HEK293 (cell line): ENCODE results near the gene GOLGA8T.

Experiments used
- BCL11A ChIP-seq: fragments of 450-650 bp; formaldehyde crosslinking; IDR thresholded peaks from 2 replicates; pipeline ENCODE4 v1.5.1; 2016; ENCODE audit warnings: low read depth, missing biosample characterization, missing genetic modification characterization
- EGR2 ChIP-seq: fragments of 450-650 bp; formaldehyde crosslinking; IDR thresholded peaks from 2 replicates; pipeline ENCODE4 v1.5.1; 2016; ENCODE audit warnings: low read depth, missing biosample characterization, missing genetic modification characterization
- GLI4 ChIP-seq: fragments of 450-650 bp; formaldehyde crosslinking; IDR thresholded peaks from 2 replicates; pipeline ENCODE4 v1.5.1; 2016; ENCODE audit warnings: missing biosample characterization, missing genetic modification characterization
- GLIS2 ChIP-seq: fragments of 450-650 bp; formaldehyde crosslinking; IDR thresholded peaks from 2 replicates; pipeline ENCODE4 v1.5.1; 2016; ENCODE audit warnings: missing biosample characterization, missing genetic modification characterization
- INSM2 ChIP-seq: fragments of 450-650 bp; formaldehyde crosslinking; IDR thresholded peaks from 2 replicates; pipeline ENCODE4 v1.5.1; 2016; ENCODE audit warnings: missing biosample characterization, missing genetic modification characterization
- KLF8 ChIP-seq: fragments of 450-650 bp; formaldehyde crosslinking; IDR thresholded peaks from 2 replicates; pipeline ENCODE4 v1.5.1; 2016; ENCODE audit warnings: missing biosample characterization, missing genetic modification characterization
- OSR2 ChIP-seq: fragments of 450-650 bp; formaldehyde crosslinking; IDR thresholded peaks from 2 replicates; pipeline ENCODE4 v1.5.1; 2016; ENCODE audit warnings: missing biosample characterization, missing genetic modification characterization
- OVOL3 ChIP-seq: fragments of 450-650 bp; formaldehyde crosslinking; IDR thresholded peaks from 2 replicates; pipeline ENCODE4 v1.5.1; 2016; ENCODE audit warnings: missing biosample characterization, missing genetic modification characterization
- PATZ1 ChIP-seq: fragments of 450-650 bp; formaldehyde crosslinking; IDR thresholded peaks from 2 replicates; pipeline ENCODE4 v1.5.1; 2016; ENCODE audit warnings: missing biosample characterization, missing genetic modification characterization
- SP7 ChIP-seq: fragments of 450-650 bp; formaldehyde crosslinking; IDR thresholded peaks from 2 replicates; pipeline ENCODE4 v1.5.1; 2016; ENCODE audit warnings: missing biosample characterization, missing genetic modification characterization
- ZBTB1 ChIP-seq: fragments of 450-650 bp; formaldehyde crosslinking; IDR thresholded peaks from 2 replicates; pipeline ENCODE4 v1.5.1; 2016; ENCODE audit warnings: missing biosample characterization, missing genetic modification characterization
- ZFP69B ChIP-seq: fragments of 450-650 bp; formaldehyde crosslinking; IDR thresholded peaks from 2 replicates; pipeline ENCODE4 v1.5.1; 2016; ENCODE audit warnings: missing biosample characterization, missing genetic modification characterization
- ZNF146 ChIP-seq: fragments of 450-650 bp; formaldehyde crosslinking; IDR thresholded peaks from 2 replicates; pipeline ENCODE4 v1.5.1; 2016; ENCODE audit warnings: missing biosample characterization, missing genetic modification characterization
- ZNF157 ChIP-seq: fragments of 450-650 bp; formaldehyde crosslinking; IDR thresholded peaks from 2 replicates; pipeline ENCODE4 v1.5.1; 2016; ENCODE audit warnings: missing biosample characterization, missing genetic modification characterization
- ZNF2 ChIP-seq: fragments of 450-650 bp; formaldehyde crosslinking; IDR thresholded peaks from 2 replicates; pipeline ENCODE4 v1.5.1; 2016; ENCODE audit warnings: missing biosample characterization, missing genetic modification characterization
- ZNF391 ChIP-seq: fragments of 450-650 bp; formaldehyde crosslinking; IDR thresholded peaks from 2 replicates; pipeline ENCODE4 v1.5.1; 2016; ENCODE audit warnings: low read depth, missing biosample characterization, missing genetic modification characterization, borderline replicate concordance
- ZNF394 ChIP-seq: fragments of 450-650 bp; formaldehyde crosslinking; IDR thresholded peaks from 2 replicates; pipeline ENCODE4 v1.5.1; 2016; ENCODE audit warnings: missing biosample characterization, missing genetic modification characterization, mild to moderate bottlenecking, moderate library complexity, borderline replicate concordance
- ZNF785 ChIP-seq: fragments of 450-650 bp; formaldehyde crosslinking; IDR thresholded peaks from 2 replicates; pipeline ENCODE4 v1.5.1; 2016; ENCODE audit warnings: missing biosample characterization, missing genetic modification characterization
- ZXDB ChIP-seq: fragments of 450-650 bp; formaldehyde crosslinking; IDR thresholded peaks from 2 replicates; pipeline ENCODE4 v1.5.1; 2016; ENCODE audit warnings: missing biosample characterization, missing genetic modification characterization
- TF ChIP-seq, protein P1 (sequence below): fragments of 450-650 bp; formaldehyde crosslinking; IDR thresholded peaks from 2 replicates; pipeline ENCODE4 v1.5.1; 2017; ENCODE audit warnings: missing biosample characterization, missing genetic modification characterization
- TF ChIP-seq, protein P2 (sequence below): fragments of 450-650 bp; formaldehyde crosslinking; IDR thresholded peaks from 2 replicates; pipeline ENCODE4 v1.5.1; 2016; ENCODE audit warnings: missing biosample characterization, missing genetic modification characterization
- TF ChIP-seq, protein P3 (sequence below): fragments of 450-650 bp; formaldehyde crosslinking; IDR thresholded peaks from 2 replicates; pipeline ENCODE4 v1.5.1; 2016; ENCODE audit warnings: missing biosample characterization, missing genetic modification characterization
- TF ChIP-seq, protein P4 (sequence below): fragments of 450-650 bp; formaldehyde crosslinking; IDR thresholded peaks from 2 replicates; pipeline ENCODE4 v1.5.1; 2017; ENCODE audit warnings: missing biosample characterization, missing genetic modification characterization
- TF ChIP-seq, protein P5 (sequence below): fragments of 450-650 bp; formaldehyde crosslinking; IDR thresholded peaks from 2 replicates; pipeline ENCODE4 v1.5.1; 2016; ENCODE audit warnings: missing biosample characterization, missing genetic modification characterization
- TF ChIP-seq, protein P6 (sequence below): fragments of 450-650 bp; formaldehyde crosslinking; IDR thresholded peaks from 2 replicates; pipeline ENCODE4 v1.5.1; 2016; ENCODE audit warnings: missing biosample characterization, missing genetic modification characterization

Gene GOLGA8T

GRCh38 chr15:30173041-30173608 is 38.3 kb downstream of the GOLGA8T start (continued):
- TF ChIP-seq GLI4 (tag by site-specific recombination) (peak; percentile 92), ZNF391 (tag by site-specific recombination) (peak; percentile 95), ZNF785 (tag by site-specific recombination) (peak; percentile 87; the same call in 1 of the 2 replicates), OVOL3 (tag by site-specific recombination) (peak; percentile 35; the same call in 1 of the 2 replicates), ZNF394 (tag by site-specific recombination) (peak; percentile 97), ZNF2 (tag by site-specific recombination) (peak; percentile 83), ZXDB (tag by site-specific recombination) (peak; percentile 40; the same call in 1 of the 2 replicates), KLF8 (peak; percentile 69), ZBTB1 (tag by site-specific recombination) (0 out of 2 replicates have a peak, but pooled peaks have one; percentile 39), PATZ1 (tag by site-specific recombination) (peak; percentile 92), INSM2 (tag by site-specific recombination) (0 out of 2 replicates have a peak, but pooled peaks have one; percentile 50), ZFP69B (tag by site-specific recombination) (peak; percentile 53; the same call in 1 of the 2 replicates), SP7 (tag by site-specific recombination) (0 out of 2 replicates have a peak, but pooled peaks have one; percentile 23), ZNF146 (tag by site-specific recombination) (peak; percentile 59), BCL11A (tag by site-specific recombination) (0 out of 2 replicates have a peak, but pooled peaks have one; percentile 29), GLIS2 (peak; percentile 37; the same call in 1 of the 2 replicates), ZNF157 (tag by site-specific recombination) (peak; percentile 47; the same call in 1 of the 2 replicates), OSR2 (peak; percentile 32; the same call in 1 of the 2 replicates), EGR2 (tag by site-specific recombination) (peak; percentile 66)
- TF ChIP-seq, protein P1, sequence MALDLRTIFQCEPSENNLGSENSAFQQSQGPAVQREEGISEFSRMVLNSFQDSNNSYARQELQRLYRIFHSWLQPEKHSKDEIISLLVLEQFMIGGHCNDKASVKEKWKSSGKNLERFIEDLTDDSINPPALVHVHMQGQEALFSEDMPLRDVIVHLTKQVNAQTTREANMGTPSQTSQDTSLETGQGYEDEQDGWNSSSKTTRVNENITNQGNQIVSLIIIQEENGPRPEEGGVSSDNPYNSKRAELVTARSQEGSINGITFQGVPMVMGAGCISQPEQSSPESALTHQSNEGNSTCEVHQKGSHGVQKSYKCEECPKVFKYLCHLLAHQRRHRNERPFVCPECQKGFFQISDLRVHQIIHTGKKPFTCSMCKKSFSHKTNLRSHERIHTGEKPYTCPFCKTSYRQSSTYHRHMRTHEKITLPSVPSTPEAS = peak; percentile 73
- TF ChIP-seq, protein P2, sequence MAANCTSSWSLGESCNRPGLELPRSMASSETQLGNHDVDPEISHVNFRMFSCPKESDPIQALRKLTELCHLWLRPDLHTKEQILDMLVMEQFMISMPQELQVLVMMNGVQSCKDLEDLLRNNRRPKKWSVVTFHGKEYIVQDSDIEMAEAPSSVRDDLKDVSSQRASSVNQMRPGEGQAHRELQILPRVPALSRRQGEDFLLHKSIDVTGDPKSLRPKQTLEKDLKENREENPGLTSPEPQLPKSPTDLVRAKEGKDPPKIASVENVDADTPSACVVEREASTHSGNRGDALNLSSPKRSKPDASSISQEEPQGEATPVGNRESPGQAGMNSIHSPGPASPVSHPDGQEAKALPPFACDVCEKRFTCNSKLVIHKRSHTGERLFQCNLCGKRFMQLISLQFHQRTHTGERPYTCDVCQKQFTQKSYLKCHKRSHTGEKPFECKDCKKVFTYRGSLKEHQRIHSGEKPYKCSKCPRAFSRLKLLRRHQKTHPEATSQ = 0 out of 2 replicates have a peak, but pooled peaks have one; percentile 11
- TF ChIP-seq, protein P3, sequence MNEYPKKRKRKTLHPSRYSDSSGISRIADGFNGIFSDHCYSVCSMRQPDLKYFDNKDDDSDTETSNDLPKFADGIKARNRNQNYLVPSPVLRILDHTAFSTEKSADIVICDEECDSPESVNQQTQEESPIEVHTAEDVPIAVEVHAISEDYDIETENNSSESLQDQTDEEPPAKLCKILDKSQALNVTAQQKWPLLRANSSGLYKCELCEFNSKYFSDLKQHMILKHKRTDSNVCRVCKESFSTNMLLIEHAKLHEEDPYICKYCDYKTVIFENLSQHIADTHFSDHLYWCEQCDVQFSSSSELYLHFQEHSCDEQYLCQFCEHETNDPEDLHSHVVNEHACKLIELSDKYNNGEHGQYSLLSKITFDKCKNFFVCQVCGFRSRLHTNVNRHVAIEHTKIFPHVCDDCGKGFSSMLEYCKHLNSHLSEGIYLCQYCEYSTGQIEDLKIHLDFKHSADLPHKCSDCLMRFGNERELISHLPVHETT (tag by site-specific recombination) = peak; percentile 90
- TF ChIP-seq, protein P4, sequence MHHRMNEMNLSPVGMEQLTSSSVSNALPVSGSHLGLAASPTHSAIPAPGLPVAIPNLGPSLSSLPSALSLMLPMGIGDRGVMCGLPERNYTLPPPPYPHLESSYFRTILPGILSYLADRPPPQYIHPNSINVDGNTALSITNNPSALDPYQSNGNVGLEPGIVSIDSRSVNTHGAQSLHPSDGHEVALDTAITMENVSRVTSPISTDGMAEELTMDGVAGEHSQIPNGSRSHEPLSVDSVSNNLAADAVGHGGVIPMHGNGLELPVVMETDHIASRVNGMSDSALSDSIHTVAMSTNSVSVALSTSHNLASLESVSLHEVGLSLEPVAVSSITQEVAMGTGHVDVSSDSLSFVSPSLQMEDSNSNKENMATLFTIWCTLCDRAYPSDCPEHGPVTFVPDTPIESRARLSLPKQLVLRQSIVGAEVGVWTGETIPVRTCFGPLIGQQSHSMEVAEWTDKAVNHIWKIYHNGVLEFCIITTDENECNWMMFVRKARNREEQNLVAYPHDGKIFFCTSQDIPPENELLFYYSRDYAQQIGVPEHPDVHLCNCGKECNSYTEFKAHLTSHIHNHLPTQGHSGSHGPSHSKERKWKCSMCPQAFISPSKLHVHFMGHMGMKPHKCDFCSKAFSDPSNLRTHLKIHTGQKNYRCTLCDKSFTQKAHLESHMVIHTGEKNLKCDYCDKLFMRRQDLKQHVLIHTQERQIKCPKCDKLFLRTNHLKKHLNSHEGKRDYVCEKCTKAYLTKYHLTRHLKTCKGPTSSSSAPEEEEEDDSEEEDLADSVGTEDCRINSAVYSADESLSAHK = 0 out of 2 replicates have a peak, but pooled peaks have one; percentile 20
- TF ChIP-seq, protein P5, sequence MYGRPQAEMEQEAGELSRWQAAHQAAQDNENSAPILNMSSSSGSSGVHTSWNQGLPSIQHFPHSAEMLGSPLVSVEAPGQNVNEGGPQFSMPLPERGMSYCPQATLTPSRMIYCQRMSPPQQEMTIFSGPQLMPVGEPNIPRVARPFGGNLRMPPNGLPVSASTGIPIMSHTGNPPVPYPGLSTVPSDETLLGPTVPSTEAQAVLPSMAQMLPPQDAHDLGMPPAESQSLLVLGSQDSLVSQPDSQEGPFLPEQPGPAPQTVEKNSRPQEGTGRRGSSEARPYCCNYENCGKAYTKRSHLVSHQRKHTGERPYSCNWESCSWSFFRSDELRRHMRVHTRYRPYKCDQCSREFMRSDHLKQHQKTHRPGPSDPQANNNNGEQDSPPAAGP (tag by site-specific recombination) = peak; percentile 73; the same call in 1 of the 2 replicates
- TF ChIP-seq, protein P6, sequence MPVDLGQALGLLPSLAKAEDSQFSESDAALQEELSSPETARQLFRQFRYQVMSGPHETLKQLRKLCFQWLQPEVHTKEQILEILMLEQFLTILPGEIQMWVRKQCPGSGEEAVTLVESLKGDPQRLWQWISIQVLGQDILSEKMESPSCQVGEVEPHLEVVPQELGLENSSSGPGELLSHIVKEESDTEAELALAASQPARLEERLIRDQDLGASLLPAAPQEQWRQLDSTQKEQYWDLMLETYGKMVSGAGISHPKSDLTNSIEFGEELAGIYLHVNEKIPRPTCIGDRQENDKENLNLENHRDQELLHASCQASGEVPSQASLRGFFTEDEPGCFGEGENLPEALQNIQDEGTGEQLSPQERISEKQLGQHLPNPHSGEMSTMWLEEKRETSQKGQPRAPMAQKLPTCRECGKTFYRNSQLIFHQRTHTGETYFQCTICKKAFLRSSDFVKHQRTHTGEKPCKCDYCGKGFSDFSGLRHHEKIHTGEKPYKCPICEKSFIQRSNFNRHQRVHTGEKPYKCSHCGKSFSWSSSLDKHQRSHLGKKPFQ (tag by site-specific recombination) = peak; percentile 95
